Neural cell (in vitro differentiated cells): Measurements from ENCODE around the gene TAL1. TPM values are rescaled to one million over a fixed set of nuclear protein-coding genes. Genes with fewer than 3 reads are reported as not detected.

ENCODE experiments used
- H2AFZ ChIP-seq: fragments of 200-600, 300-800 bp; sonication (generic), shearing (Covaris generic); 2 replicates; pipeline ENCODE4 v1.6.0; 2014; ENCODE audit warnings: low read depth, mild to moderate bottlenecking, antibody characterized with exemption, low read length, moderate library complexity
- H3F3A ChIP-seq: fragments of 200-600 bp; shearing (Covaris generic); 2 replicates; pipeline ENCODE4 v1.6.1; 2016; ENCODE audit warnings: mild to moderate bottlenecking, moderate library complexity, mixed read lengths, antibody characterized with exemption, low read length; ENCODE audit not compliant: insufficient read depth, poor library complexity, severe bottlenecking
- H3K27ac ChIP-seq: fragments of 200-600, 300-800 bp; sonication (generic), shearing (Covaris generic); 2 replicates; pipeline ENCODE4 v1.5.1; 2014; ENCODE audit warnings: mild to moderate bottlenecking, low read length, moderate library complexity
- H3K27me3 ChIP-seq: fragments of 300-800, 200-600 bp; sonication (generic), shearing (Covaris generic); 2 replicates; pipeline ENCODE4 v1.6.0; 2014; ENCODE audit warnings: mild to moderate bottlenecking, low read depth, low read length, moderate library complexity; ENCODE audit not compliant: insufficient read depth
- H3K36me3 ChIP-seq: fragments of 300-800, 200-600 bp; sonication (generic), shearing (Covaris generic); 2 replicates; pipeline ENCODE4 v1.5.1; 2014; ENCODE audit warnings: mild to moderate bottlenecking, antibody characterized with exemption, low read length, moderate library complexity; ENCODE audit not compliant: insufficient read depth
- H3K4me2 ChIP-seq: fragments of 300-800, 200-600 bp; sonication (generic), shearing (Covaris generic); 2 replicates; pipeline ENCODE4 v1.6.0; 2014; ENCODE audit warnings: mild to moderate bottlenecking, low read length
- H3K4me3 ChIP-seq: fragments of 300-800, 200-600 bp; sonication (generic), shearing (Covaris generic); 2 replicates; pipeline ENCODE4 v1.5.1; 2014; ENCODE audit warnings: mild to moderate bottlenecking, low read length, moderate library complexity
- H3K79me2 ChIP-seq: fragments of 200-600 bp; shearing (Covaris generic); replicated peaks from 2 replicates; pipeline ENCODE4 v1.6.0; 2014; ENCODE audit warnings: mild to moderate bottlenecking, low read length, moderate library complexity; ENCODE audit not compliant: insufficient read depth
- H3K9ac ChIP-seq: fragments of 300-800, 200-600 bp; sonication (generic), shearing (Covaris generic); 2 replicates; pipeline ENCODE4 v1.6.1; 2016; ENCODE audit warnings: mild to moderate bottlenecking, low read length, mixed read lengths
- H3K9me2 ChIP-seq: fragments of 200-600 bp; shearing (Covaris generic); 2 replicates; pipeline ENCODE4 v1.6.1; 2016; ENCODE audit warnings: mild to moderate bottlenecking, low read length, mixed read lengths; ENCODE audit not compliant: insufficient read depth
- H3K9me3 ChIP-seq: fragments of 200-600, 300-800 bp; sonication (generic), shearing (Covaris generic); 2 replicates; pipeline ENCODE4 v1.6.1; 2016; ENCODE audit warnings: mild to moderate bottlenecking, mixed run types, low read length, moderate library complexity, mixed read lengths
- H4K20me1 ChIP-seq: fragments of 200-600 bp; shearing (Covaris generic); 2 replicates; pipeline ENCODE4 v1.6.1; 2016; ENCODE audit warnings: mild to moderate bottlenecking, mixed run types; ENCODE audit not compliant: insufficient read depth
- EP300 ChIP-seq: fragments of 450-650 bp; conservative IDR thresholded peaks from 2 replicates; pipeline ENCODE4 v1.6.1; 2014; ENCODE audit warnings: antibody characterized with exemption, mild to moderate bottlenecking, moderate library complexity; ENCODE audit not compliant: poor library complexity, severe bottlenecking
- EZH2 ChIP-seq: fragments of 200-600, 300-800 bp; shearing (Covaris generic), sonication (generic); IDR thresholded peaks from 2 replicates; pipeline ENCODE4 v1.6.1; 2014; ENCODE audit warnings: antibody characterized with exemption, low read length, borderline replicate concordance, mild to moderate bottlenecking; ENCODE audit not compliant: insufficient read depth, poor library complexity, severe bottlenecking
- MXI1 ChIP-seq: fragments of 450-650 bp; conservative IDR thresholded peaks from 2 replicates; pipeline ENCODE4 v1.6.1; 2014; ENCODE audit warnings: antibody characterized with exemption, mild to moderate bottlenecking; ENCODE audit not compliant: poor library complexity, severe bottlenecking
- POLR2AphosphoS5 ChIP-seq: IDR thresholded peaks from 2 replicates; pipeline ENCODE4 v1.6.1; 2012
- RAD21 ChIP-seq: fragments of 450-650 bp; conservative IDR thresholded peaks from 2 replicates; pipeline ENCODE4 v1.6.1; 2014; ENCODE audit warnings: antibody characterized with exemption, mild to moderate bottlenecking, moderate library complexity
- REST ChIP-seq: IDR thresholded peaks from 2 replicates; pipeline ENCODE4 v1.6.1; 2012; ENCODE audit warnings: borderline replicate concordance
- SMC3 ChIP-seq: fragments of 450-650 bp; conservative IDR thresholded peaks from 2 replicates; pipeline ENCODE4 v1.6.1; 2014; ENCODE audit warnings: antibody characterized with exemption, mild to moderate bottlenecking, moderate library complexity; ENCODE audit not compliant: poor library complexity
- TAF1 ChIP-seq: IDR thresholded peaks from 2 replicates; pipeline ENCODE4 v1.6.1; 2012; ENCODE audit warnings: low read depth
- polyA plus RNA-seq: library from polyadenylated mRNA; depleted of rRNA; stranded (reverse); fragments of >200 nt; gene quantifications from 2 replicates; pipeline ENCODE4 v1.2.3, GENCODE V29; 2014
- TF ChIP-seq, protein P1 (sequence below): fragments of 450-650 bp; IDR thresholded peaks from 2 replicates; pipeline ENCODE4 v1.5.1; 2014; ENCODE audit warnings: antibody characterized with exemption, mild to moderate bottlenecking, moderate library complexity; ENCODE audit not compliant: poor library complexity, severe bottlenecking

Gene TAL1
- polyA plus RNA-seq, 1 donor from 2014 or later = not detected

- Histone ChIP-seq H3K36me3 (no peaks in the 10 kb centered on the region), H3K9me2 (no peaks in the 10 kb centered on the region), H3K27me3 (peaks cover 97% of the 10 kb centered on the region), H3K9ac (no peak overlapping the region), H3F3A (no peaks in the 10 kb centered on the region), H3K4me2 (no peak overlapping the region), H3K9me3 (no peaks in the 10 kb centered on the region), H3K79me2 (no peaks in the 10 kb centered on the region), H3K4me3 (peak overlapping the region; percentile 50), H3K27ac (no peak overlapping the region), H4K20me1 (no peaks in the 10 kb centered on the region), H2AFZ (no peak overlapping the region)
- no peak for TF ChIP-seq REST
- TF ChIP-seq POLR2AphosphoS5 = peak; percentile 99
These were observed 481 bp downstream of the TAL1 start for GRCh38 chr1:47231301-47232186.

- H3K9ac ChIP-seq = no peak overlapping the region
- no peaks in the 10 kb centered on the region for H3F3A ChIP-seq
- no peaks in the 10 kb centered on the region for H4K20me1 ChIP-seq
- H3K36me3 ChIP-seq = no peaks in the 10 kb centered on the region
- TF ChIP-seq POLR2AphosphoS5 (no peak), EZH2 (peak; percentile 79)
- H3K27me3 ChIP-seq = peaks cover 98% of the 10 kb centered on the region
- no peaks in the 10 kb centered on the region for H3K79me2 ChIP-seq
- H3K27ac ChIP-seq = no peak overlapping the region
- no peak overlapping the region for H3K4me3 ChIP-seq
- H2AFZ ChIP-seq = no peak overlapping the region
- H3K4me2 ChIP-seq = no peak overlapping the region
- no peaks in the 10 kb centered on the region for H3K9me3 ChIP-seq
- no peaks in the 10 kb centered on the region for H3K9me2 ChIP-seq
These were observed 1.2 kb downstream of the TAL1 start for GRCh38 chr1:47230692-47231300.

GRCh38 chr1:47229886-47230691, 1.9 kb downstream of the TAL1 start:
- Histone ChIP-seq H3K27ac (no peak overlapping the region), H2AFZ (no peak overlapping the region), H3K9me2 (no peaks in the 10 kb centered on the region), H3K79me2 (no peaks in the 10 kb centered on the region), H3K9ac (no peak overlapping the region), H3K36me3 (no peaks in the 10 kb centered on the region), H3K4me3 (no peak overlapping the region), H3K9me3 (no peaks in the 10 kb centered on the region), H3F3A (no peaks in the 10 kb centered on the region), H3K27me3 (peaks cover 95% of the 10 kb centered on the region), H4K20me1 (no peaks in the 10 kb centered on the region), H3K4me2 (no peak overlapping the region)
- TF ChIP-seq, protein P1, sequence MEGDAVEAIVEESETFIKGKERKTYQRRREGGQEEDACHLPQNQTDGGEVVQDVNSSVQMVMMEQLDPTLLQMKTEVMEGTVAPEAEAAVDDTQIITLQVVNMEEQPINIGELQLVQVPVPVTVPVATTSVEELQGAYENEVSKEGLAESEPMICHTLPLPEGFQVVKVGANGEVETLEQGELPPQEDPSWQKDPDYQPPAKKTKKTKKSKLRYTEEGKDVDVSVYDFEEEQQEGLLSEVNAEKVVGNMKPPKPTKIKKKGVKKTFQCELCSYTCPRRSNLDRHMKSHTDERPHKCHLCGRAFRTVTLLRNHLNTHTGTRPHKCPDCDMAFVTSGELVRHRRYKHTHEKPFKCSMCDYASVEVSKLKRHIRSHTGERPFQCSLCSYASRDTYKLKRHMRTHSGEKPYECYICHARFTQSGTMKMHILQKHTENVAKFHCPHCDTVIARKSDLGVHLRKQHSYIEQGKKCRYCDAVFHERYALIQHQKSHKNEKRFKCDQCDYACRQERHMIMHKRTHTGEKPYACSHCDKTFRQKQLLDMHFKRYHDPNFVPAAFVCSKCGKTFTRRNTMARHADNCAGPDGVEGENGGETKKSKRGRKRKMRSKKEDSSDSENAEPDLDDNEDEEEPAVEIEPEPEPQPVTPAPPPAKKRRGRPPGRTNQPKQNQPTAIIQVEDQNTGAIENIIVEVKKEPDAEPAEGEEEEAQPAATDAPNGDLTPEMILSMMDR = no peak
- TF ChIP-seq EP300 (no peak), REST (no peak), RAD21 (no peak), SMC3 (no peak), POLR2AphosphoS5 (peak; percentile 62), TAF1 (no peak), MXI1 (no peak)
